GM15510 (cell line): ENCODE measurements around the gene GALNT17.

Experiments
- POLR2A ChIP-seq: IDR thresholded peaks from 3 replicates; pipeline ENCODE4 v1.6.1; 2011; ENCODE audit warnings: borderline replicate concordance; ENCODE audit not compliant: insufficient read length; ENCODE audit errors: extremely low read depth

GALNT17 gene

GRCh38 chr7:71638108-71638507 is 506.2 kb downstream of the GALNT17 start:
- no peak for TF ChIP-seq POLR2A

DNA sequence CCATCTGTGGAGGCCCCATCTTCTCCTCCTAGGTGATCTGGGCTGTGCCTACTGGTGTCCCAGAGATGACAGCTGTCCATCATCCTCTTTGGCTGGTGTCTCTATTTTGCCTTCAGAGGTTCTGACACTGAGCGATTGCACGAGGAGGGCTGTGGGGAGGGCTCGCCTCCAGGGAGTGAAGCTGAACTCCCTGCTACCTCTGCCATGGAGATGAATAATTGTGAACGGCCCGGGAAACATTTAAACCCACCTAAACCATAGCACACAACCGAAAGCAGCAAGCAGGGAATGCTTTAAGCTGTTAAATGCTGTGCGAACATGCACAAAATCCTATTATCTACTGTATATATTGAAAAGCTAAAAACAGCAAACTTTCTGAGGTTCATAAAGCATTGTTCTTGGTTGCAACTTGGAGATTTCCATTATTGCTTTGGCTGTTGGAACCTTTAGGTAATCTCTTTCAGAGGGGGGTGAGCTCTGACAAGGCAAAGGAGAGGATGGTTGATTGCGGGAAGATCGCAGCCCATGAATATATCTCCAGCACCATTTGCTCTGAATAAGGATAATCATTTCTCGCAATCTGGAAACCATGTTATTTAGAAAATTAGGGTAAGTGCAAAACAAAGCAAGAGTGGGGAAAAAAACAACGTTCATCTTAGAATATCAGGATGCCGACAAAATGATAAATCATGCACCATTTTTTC is 507.6 kb downstream of the GALNT17 start:
- TF ChIP-seq POLR2A = no peak

- TF ChIP-seq POLR2A = no peak
Observed at GRCh38 chr7:71645836-71646235, 513.9 kb downstream of the GALNT17 start.

DNA sequence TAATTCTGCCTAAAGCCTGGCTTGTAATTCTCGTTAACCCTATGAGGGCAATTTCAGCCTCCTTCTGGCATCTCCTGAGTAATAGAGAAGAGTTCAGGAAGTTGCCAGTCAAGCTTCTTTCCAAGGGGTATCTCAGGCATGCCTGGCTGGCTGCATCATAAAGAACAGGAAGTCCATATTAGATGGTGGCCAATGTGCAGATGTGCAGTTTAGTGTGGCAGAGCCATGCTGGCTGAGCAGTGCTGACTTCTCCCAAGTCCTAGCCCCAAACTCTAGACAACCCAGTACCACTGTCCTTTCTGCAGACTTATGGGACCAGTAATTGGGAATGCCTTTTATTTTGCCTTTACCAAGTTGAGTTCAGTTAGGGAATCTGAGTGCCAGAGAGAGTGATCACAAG is 517.9 kb downstream of the GALNT17 start:
- TF ChIP-seq POLR2A = no peak

DNA sequence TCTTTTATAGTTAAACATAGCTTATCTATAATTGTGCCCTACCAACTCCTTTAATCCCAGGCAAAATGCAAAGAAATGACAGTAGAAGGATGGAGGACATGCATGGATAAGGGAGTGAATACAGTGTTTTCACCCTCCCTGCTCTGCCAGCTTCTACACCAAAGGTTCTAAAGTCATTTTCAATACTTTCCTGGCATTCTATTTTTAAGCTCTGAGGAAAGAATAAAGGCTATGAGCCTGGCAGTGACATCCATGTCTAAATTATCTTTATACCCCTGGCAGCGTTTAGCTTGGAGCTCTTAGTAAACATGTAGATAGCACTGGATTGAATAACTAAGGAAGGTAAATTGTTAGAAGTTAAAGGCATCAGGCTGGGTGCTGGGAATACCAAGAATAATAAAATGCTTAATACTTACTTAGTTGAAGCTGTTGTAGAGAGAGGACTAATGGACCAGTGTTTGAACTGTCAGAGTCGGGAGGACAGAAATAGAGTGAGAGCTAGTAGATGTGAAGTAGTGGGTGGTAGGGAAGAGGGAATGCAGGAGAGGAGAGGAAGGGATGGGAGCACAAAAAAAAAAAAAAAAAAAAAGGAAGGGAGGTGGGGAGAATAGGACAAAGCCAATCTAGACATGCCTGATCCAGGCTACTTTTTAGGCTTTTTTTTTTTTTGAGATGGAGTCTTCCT is 518.9 kb downstream of the GALNT17 start:
- TF ChIP-seq POLR2A = no peak

DNA sequence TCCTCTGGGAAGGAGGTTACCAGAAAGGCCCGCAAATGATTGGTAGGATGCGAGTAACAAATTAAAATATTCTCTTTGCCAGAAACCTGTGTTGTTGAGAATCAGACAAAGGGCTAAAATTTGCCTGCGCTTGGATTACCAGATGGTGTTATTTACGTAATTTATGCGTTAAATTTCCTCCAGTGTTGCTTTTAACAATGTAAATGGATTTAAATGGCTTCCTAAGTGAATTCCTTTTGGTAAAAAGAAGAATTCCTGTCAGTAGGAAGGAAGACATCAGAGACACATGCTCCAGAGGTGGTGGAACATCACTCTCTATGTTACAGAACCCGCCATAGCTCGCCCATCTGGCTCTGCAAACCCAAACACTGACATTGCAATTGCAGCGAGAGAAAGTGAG is 520.6 kb downstream of the GALNT17 start:
- TF ChIP-seq POLR2A = no peak

GRCh38 chr7:71657386-71657785 is 525.4 kb downstream of the GALNT17 start:
- TF ChIP-seq POLR2A = no peak

DNA sequence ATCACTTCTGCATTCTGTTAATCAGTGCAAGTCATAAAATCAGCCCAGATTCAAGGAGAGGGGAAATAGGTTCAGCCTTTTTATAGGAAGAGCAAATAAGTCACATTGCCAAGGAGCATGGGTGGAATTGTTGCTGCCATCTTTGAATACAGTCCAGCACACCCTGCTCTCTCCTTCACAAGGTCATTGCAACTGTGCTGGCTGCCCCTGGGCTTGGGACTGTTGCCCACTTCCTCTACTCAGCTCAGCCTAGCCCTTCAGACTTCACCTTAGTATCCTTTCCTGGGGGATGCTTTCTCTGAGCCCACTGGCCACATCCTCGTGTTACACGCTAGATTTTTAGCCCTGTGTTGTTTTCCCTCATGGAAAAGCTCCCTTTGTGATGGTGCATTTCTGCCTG is 527.7 kb downstream of the GALNT17 start:
- no peak for TF ChIP-seq POLR2A

DNA sequence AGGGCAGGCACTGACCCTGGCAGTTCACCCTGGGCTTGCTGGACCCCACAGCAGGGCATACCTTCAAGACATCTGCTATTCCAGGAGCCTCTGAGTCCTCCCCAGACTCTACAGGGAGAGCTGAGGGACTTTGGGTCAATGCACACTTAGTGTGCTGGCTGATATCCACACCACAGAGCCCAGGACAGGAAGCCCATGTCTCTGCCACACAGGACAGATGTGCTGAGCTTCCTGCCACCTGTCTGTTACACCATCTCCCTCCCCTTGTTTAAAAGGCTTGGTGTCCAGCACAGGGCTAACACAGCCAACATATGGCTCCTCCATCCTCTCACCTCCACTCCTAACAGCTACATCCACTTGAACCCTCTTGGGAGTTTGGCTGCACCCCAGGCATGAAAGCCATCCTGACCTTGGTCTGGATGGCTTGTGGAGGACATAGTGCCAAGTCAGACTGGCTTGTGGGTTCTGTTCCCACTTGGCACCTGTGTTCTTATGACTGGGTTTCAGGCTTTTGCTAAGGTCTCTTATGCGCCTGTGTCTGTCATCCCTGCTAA is 529.8 kb downstream of the GALNT17 start:
- TF ChIP-seq POLR2A = no peak

- no peak for TF ChIP-seq POLR2A
Observed at GRCh38 chr7:71665716-71666115, 533.8 kb downstream of the GALNT17 start.

DNA sequence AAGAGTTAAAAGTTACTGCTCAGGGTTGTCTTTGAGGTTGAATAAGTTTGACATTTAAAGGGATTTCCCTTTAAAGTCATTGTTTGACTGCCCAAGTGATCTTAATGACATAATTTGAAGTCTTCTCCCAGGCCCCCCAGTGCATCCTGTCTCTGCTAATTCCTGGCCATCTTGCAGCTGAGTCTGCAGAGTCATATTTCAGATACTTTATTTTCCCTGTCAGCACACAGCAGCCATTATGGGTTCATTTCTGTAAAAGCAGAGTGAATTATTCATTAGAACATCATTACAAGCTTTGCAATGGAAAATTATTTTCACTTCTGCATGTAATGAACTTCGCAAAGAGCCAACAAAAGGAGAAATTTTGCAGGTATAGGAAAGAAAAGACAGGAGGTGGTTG is 536.6 kb downstream of the GALNT17 start:
- no peak for TF ChIP-seq POLR2A

DNA sequence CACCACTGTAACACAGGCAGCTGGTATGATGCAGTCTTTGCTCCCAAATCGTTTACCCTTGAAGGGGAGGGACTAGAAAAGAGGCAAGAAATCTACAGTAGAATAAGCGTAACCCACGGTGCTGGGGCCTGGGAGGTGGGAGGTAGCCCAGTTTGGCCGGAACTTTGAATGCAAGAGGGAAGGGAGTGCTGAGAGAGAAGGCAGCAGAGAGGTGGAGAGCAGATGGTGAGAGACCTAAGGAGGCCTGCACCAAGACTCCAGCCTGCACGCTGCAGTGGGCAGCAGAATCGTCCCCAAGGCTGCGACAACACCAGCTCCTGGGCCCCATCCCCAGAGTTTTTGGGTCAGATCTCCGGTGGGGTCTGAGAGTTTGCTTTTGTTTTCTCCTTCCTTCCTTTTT is 547.5 kb downstream of the GALNT17 start:
- no peak for TF ChIP-seq POLR2A

DNA sequence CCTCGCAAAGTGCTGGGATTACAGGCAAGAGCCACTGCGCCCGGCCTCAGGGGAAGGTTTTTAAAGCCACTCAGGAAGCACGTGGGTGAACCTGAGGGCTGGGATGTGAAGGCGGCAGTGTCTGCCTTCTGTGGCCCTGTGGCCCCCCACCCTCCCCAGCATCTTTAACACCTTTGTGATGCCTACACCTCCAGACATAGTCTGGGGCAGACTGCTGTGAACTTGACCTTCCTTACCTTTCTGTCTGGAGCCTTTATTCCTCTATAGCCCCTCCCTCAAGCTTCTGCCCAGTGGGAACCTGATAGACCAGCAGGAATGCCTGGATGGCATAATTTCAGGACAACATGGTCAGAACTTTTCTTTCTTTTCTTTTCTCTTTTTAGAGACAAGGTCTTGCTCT is 550.2 kb downstream of the GALNT17 start:
- no peak for TF ChIP-seq POLR2A

GRCh38 chr7:71682841-71683781 is 551.2 kb downstream of the GALNT17 start:
- no peak for TF ChIP-seq POLR2A

GRCh38 chr7:71687286-71687685 is 555.3 kb downstream of the GALNT17 start:
- TF ChIP-seq POLR2A = no peak
